AML-193 (cell line): ENCODE data around the gene SLC1A1.

Experiments
- DNase-seq, 2 experiments: peaks; one replicate each; lab custom pipeline; 2025; lab: John Stamatoyannopoulos, UW

Gene SLC1A1

DNA sequence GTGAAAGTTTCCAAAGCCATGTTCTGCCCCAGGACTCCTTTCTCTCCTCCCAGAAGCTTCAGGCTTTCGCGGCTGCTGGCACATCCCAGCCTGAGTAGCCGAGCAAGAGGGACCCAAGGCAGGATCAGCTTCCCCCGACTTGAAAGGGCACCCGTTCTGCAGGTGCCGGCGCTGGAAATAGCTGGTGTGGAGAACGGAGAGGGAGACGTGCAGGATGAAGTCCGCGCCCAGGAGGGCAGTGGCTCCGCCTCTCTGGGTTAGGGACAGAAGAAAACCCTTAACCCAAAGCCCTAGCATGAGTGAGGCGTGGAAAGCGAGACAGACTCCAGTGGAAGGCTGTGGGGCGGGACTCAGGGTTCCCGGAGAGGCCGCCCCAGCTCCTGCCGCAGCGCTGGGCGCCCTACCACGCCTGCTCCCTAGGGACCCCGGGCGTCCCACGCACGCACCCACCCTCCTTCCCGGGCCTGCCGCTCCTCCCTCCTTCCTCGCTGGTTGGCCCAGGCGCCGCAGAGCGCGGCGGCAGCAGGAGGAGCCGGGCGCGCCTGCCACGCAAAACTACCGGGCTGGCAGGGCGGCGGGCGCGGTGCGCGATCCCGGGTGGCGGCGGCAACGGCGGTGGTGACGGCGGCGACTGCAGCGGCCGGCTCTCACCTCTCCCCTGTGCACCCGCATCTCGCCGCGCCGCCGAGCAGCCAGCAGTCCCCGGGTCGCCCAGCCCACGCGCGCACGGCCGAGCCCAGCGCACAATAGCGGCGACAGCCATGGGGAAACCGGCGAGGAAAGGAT, at the start of gene SLC1A1:
SLC1A1 (plus strand) TSS at position 550 of the 786 bp plus-strand sequence; CDS start at position 762, 212 bp downstream.
- DNase-seq = no peak

DNA sequence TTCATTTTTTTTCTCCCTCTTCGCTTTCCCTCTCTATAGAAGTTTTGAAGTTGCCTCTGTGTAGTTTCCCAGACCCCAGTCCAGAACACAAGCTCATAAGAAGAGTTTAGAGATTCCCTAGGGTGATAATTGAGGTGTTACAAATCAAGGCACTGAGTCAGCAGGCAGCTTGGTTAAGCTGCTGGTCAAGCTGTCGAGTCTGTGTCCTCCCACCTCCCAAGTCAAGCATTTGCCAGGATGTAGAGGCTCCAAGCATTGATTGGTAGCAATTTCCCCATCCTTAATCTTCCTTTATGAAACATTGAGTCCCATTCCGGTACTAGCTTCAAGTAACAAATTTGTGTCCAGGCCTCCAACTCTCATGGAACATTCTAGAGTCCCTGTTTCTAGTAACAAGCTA, 47.5 kb upstream of the SLC1A1 start:
- no peak for DNase-seq

DNA sequence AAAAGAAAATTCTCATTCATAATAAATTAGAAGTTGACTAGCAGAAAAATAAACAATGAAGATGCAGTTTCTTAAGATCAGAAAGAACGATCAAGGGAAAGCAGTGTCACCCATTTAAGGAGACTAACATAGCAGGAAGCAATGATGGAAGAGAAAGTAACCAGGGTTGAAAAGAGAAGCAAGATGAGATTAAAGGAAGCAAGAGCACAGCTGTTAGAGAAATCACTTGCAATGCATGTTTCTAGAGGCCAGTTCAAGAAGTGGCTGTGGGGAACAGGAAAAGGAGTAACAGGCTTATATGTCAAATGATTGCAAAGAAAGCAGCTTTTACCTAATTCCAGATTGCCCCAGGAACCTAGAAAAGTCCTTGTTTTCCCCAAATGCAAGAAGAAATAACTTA, 46.8 kb upstream of the SLC1A1 start:
- DNase-seq = no peak

DNA sequence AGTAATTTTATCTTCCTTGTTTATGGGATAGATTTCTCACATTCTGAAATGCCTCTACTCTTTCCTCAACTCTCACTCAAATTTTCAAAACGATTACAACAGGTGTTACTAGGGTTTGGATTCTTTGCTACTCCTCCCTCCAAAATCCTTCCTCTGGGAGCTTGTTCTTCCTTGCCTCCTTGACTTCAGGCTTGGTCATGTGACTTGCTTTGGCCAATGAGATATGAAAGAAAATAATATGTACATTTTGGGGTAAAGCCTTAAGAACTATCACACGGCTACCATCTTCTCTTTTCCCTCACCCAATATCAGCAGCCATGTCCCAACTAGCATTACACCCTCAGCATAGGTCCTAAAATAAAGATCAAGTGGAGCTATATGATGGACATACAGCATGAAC, 28.8 kb upstream of the SLC1A1 start:
- no peak for DNase-seq

DNA sequence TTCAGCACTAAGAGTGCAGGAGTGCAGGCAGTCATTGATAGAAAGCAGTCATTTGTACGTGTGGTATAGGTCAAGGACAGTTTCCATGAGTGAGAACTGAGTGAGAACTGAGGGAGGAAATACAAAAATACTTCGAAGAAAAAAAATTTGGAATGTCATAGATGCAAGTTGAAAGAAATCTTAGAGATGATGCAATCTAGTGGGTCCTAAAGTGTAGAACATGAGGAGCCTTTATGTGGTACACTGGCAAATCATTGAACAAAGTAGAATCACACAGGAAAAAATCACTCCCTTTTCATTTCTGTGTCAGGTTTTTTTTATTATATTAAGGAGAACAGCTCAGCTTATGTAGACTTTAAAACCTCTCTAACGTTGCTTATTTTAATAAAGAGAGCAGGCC, 26.4 kb upstream of the SLC1A1 start:
- DNase-seq = no peak

DNA sequence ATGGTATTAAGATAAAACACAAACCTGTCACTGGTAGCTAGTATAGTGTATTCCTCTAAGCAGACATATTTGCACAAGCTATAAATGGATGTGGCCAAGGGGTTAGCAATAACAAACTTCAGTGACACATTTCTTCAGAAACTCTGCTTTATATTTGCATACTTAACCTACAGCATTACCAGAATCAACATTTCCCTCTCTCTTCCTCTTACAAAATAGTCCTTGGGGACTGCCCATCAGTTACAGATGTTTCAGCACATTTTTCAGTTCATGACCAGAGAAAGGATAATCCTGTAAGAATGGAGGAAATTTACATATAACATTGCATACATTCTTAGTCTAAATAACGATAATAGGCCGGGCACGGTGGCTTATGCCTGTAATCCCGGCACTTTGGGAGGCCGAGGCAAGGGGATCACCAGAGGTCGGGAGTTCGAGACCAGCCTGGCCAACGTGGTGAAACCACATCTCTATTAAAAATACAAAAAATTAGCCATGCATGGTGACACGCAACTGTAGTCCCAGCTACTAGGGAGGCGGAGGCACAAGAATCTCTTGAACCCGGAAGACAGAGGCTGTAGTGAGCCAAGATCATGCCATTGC, 25.3 kb upstream of the SLC1A1 start:
- no peak for DNase-seq

DNA sequence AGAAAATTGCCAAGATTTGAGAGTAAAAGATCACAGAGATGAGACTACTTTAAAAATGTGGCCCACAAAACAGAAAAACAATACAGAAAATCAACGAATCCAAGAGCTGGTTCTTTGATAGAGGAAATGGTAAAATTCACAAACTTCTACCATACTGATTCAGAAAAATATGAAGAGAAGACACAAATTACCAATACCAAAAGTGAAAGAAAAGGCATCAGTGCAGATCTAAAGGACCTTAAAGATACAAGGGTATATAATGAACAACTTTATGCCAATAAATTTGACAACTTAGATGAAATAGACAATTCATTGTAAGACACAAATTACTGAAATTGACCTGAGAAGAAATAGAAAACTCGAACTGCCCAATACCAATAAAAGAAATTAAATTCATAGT, 24.4 kb upstream of the SLC1A1 start:
- no peak for DNase-seq

DNA sequence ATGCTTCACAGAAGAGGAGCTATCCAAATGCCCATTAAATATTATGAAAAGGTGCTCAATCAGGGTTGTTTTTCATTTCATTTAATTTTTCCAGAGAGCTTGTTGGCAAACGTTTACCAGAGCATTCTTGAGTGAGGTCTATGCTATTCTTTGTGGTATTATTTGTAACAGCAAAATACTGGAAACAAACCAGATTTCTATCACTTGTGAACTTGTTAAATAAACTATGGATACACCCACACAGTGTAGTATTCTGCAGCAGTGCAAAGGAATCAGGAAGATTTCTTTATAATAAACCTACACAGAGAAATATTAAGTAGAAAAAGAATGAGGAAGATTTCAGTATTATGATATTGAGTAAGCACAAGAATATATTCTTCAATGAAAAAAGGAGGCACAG, 15.0 kb upstream of the SLC1A1 start:
- DNase-seq = no peak

DNA sequence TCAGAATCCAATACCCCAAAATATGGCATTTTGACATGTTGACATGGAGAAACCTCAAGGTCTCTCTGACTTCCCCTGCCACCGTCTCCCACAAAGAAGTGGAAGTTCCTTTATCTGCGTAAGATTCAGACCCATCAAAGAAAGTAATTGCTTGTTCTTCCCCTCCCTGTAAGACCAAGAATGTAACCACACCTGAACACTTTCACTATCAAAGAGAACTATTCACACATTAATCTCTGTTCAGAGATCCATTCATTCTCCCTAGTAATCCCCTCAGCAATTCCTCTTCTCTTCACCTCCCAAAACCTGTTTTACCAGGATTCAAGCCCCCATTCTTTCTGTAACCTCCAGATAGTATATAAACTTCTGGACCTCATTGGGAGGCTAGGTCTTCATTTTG, 4.1 kb upstream of the SLC1A1 start:
- DNase-seq = no peak

DNA sequence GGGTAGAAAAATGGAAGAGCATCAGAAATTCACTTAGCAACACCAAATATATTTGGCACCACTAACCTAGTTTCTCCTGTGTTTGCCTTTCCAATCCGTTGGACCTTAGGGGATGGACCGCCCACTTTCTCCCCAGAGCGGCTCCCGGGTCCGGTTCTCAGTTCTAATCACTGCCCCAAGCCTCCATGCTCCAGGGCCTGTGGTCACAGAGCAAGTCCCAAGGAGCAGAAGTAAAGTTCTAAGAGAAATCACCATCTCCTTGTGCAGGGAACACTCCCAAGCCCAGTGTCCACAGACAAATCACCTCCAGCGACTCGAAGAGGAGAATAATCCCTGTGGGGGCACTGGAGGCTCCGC, 728 bp upstream of the SLC1A1 start:
- DNase-seq = no peak

DNA sequence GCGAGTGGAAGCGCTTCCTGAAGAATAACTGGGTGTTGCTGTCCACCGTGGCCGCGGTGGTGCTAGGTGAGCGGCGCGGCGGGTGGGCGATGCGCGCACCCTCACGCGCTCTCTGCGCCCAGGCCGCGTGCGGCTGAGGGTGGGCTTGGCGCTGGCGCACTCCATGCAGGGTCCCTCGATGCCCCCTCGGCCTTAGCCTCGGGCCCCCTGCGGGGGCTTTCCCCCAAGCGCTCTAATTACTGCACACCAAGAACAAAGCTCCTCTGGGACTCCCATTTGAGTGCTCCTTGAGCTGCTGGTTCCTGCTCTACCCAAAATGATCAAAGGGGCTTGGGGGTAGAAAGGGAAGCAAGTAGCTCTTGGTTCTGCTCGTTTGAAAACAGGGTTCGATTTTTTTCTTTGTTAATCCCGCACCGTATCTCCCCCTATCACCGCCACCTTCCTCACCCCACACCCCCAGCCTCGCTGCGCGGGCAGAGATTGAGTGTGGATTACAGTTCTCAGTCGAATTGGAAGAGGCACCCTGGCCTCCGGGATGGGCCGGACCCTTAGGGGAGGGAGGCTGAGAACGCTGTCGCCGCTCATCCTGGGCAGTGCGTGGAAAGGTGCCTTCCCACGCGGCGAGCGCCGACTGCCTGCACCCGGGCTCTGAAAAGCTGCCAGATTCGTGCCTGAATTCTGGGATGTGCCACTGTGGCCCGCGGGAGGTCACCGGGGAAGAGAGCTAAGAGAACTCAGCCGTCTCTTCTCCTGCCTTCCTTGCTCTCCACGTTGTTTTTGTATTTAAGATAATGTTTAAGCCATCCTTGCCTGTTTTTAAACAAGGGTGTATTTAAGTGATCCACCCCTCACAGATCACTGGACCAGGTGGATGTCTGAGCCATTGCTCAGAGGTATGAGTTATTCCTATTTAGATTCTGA, 697 bp downstream of the SLC1A1 start:
- no peak for DNase-seq

DNA sequence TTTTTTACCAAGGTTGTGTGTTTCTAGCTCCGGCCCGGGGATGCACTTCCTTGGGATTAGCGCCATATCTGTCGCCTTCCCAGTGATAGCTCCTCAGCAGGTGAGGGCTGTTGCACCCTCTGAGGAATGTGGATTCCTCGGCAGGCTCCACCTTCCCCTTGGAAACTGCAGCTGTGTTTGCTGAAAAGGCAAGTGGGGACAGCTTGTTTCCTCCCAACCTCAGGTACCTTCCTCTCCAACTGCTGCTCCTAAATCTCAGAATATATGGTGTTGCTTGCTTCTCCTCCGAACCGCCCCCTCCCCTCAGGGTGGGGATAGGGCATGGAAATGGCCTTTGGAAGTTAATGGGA, 1.3 kb downstream of the SLC1A1 start:
- no peak for DNase-seq

DNA sequence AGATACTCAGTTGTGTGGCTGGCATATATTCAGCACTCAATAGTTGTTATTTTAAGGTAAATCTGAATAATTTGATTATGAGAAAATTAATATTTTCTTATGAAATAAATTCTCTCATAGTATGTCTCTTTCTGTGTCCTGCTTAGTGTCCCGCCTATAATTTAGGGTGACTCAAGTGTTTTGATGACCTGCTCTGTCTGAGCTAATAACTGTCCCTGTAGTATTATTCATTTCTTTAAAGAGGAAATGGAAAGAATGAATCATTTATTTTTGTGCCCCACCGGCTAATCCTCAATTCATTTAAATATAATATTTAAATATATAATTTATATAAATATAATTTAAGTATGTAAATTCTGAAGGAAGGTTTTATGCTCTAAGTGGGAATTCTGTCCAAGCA, 4.1 kb downstream of the SLC1A1 start:
- no peak for DNase-seq

DNA sequence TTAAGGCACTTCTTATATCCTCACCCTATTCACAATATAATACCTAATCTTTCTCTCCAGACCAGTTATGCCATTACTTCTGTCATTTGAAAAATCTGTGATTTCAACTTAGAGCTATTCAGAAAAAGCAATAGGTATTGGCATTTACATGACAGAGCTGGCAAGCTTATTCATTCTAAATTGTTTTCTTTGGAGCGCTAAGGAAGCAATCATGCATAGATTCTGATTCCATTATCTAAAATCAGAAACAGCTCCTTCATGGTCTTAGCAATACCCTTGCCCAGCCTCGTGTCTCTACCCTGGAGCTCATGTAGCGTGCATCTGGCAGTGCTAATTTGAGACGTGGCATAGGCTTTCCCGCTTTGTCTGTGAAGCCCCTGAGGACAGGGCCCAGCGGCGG, 4.5 kb downstream of the SLC1A1 start:
- no peak for DNase-seq

DNA sequence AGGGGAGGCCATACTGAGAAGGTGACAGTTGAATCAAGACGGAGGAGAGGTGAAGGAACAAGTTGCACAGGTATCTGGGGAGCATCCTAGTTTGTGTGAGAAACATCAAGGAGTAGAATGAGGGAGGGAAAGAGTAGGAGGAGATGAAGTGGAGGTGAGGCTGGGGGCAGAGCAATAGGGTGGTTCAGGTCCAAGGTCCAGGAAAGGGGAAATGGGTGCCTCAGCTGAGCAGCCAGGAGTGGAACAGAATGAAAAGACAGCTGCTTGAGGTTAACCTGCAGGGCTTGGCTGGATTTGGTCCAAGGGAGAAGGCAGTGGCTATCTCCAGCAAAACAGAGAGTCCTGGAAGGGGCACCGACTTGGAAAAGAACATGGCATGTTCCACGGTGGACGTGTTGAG, 5.3 kb downstream of the SLC1A1 start:
- DNase-seq = no peak

DNA sequence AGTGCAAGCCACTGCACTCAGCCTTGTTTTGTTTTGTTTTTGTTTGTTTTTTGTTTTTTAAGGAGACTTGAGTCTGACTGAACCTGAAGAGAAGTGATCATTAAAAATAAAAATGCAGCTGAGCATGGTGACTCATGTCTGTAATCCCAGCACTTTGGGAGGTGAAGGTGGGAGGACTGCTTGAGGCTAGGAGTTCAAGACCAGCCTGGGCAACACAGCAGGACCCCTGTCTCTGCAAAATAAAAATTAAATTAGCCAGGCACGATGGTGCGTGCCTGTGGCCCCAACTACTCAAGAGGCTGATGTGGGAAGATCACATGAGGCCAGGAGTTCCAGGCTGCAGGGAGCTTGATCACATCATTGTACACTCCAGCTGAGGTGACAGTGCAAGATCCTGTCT, 6.2 kb downstream of the SLC1A1 start:
- no peak for DNase-seq

DNA sequence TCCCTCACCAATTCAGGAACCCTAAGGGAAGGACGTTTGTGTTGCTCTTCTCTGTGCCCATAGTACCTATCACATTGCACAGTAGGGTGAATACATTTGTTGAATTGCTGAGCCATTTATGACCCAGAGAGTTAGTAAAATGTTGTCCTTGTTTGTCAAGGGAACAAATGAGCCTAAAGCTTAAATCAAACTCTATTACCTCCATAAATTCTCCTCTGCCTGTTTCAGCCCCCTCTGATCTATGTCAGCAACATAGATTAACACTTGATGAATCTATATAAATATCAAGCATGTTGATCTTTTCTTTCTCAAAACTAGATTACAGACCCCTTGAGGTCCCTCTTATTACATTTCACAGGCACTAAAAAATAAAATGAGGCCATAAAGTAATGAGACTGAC, 7.1 kb downstream of the SLC1A1 start:
- no peak for DNase-seq

DNA sequence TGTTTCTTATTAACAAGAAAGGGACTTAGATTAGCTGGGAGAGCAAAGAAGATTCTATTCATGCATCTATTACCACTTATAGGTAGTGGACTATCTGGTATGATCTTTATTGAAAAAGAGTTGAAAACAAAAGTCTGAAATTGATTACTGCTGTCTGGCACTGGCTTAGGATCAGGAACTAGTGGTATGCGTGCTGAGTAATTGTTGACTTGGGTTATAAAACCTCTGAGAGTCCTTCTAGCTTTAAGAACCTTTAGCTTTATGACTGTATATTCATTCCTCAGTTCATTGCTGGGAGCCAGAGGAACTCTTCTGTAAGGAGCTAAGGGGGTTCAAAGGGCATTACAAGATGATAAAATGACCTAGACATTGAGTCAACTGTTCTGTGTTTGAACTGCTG, 7.6 kb downstream of the SLC1A1 start:
- no peak for DNase-seq

DNA sequence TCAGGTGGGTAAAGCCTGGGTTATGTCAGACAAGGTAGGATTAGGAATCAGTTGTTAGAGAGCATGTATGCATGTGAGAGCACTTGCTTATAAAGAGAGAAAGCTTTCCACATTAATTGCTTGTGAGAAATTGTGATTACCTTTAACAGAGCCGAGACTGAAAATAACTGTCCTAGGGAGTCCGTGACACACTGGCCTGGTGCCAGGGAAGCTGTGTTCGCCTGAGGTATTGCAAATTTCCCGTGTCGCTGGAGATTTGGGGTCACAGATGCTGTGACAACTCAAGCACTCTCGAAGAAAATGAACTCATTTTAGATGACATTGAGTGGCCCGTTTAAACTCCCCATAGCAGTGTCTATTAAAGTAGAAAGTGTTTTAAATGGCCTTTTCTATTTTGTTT, 9.6 kb downstream of the SLC1A1 start:
- DNase-seq = no peak

DNA sequence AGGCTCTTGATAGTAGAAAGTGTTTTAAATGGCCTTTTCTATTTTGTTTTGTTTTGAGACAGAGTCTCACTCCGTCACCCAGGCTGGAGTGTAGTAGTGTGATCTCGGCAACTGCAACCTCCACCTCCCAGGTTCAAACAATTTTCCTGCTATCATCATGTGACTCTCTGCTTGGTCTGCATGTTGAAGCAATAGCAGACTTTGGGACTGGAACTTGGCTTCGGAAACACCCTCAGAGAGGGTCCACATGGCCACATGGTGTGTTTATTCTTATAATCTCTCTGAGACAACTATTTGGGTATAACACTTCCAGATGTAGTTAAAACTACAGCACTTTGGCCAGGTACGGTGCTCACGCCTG, 10.9 kb downstream of the SLC1A1 start:
- DNase-seq = no peak

DNA sequence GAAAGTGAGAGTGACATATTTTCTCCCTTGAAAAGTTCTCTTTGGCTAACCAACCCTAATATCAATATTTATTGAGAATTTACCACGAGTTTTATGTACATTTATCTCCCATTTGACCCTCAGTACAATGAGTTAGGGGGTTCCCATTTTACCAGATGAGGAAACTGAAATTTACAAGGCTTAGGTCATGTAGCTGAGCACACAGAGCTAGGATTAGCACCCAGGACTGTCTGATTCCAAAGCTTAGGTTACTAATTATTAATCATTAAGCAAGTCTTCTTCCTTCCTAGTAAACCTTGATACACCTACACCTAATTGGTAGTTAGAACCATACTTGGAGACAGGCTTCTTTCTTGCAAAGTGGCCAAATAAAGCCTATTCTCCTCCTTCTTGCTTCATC, 12.2 kb downstream of the SLC1A1 start:
- no peak for DNase-seq

DNA sequence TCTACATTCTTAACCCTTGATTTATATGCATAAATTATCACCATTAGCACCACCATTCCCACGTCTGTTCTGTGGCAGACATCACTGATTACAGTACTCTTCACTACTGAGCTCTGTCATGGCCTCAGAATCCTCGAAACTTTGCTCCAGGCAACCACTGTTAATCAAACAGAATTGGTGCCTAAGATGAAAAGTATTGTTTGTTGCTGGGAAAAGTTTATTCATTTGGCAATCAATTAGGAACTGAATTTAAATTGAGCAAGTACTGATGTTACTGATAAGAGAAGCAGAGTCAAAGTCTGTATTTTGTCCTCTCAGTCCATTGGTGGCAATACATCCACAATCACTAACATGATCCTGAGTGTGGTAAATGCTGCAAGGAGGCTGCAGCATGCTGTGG, 12.8 kb downstream of the SLC1A1 start:
- no peak for DNase-seq

DNA sequence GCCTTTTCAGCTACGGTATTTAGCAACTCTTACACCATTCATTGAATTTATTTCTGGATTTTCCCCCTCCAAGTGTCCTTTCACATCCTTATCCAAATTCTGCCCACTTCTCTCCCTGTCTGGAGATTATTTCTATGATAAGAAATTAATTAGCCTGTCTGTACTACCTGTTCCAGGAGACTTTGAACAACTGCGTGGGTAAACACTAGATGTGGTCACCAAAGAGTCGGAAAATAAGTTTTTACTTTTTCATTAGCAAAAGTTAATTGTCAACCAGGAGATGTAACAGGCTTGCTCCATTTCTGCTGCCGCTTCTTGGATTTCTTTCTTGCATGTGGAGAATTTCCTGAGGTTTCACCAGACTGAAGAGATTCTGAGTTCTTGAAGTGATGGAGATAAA, 14.0 kb downstream of the SLC1A1 start:
- no peak for DNase-seq
